ENCODE measurements around the gene KCNIP4.

Gene KCNIP4

DNA sequence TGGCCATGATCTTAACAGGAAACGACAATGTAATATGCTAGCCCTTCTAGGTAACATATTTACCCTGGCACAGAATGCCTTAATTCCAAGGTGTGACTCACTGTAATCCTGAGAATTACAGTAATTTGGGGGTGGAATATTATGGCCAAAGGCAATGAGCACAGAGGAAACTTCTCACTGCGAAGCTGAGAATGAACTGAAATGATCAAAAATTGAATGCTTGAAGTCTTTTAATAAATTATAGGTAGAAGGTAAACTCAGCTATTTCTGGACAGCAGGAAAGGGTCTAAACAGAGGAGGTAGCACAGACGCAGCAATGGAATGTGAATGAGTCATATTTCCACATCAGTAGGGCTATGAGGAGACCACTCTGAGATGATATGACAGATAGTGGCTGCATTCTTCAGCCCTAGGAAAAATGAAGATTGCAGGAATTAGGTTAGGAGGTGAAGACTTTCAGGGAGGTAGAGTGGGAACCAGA, 935.7 kb downstream of the KCNIP4 start:
- no peak overlapping the region for H3K4me3 ChIP-seq (ENCODE audit: control insufficient read depth, low read depth, low read length)
- DNase-seq (ENCODE audit: low read depth), result no peak
- no peak for TF ChIP-seq CTCF (IDR thresholded peaks at IDR 0.05; ENCODE audit: control insufficient read depth, insufficient read depth, low read depth, low read length, missing control alignments)

DNA sequence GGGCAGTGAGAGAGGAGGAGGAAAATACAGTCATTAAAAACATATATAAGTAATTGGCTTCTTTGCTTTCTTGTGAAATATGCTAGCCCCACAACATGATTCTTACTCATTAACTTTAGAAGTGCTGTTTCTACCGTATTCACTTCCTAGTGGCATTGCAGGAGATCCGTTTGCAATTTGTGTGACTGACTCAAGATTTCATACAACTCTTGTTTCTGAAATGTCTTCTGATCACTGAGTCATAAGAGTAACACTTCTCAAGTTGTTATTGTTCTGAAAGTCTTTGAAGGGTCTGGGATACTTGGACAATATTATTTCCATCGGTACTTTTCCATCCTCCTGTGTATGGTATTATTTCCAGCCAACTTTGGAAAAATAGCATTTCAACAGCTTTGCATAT, 937.5 kb downstream of the KCNIP4 start:
- no peak for TF ChIP-seq CTCF (IDR thresholded peaks at IDR 0.05; ENCODE audit: control insufficient read depth, insufficient read depth, low read depth, low read length, missing control alignments)
- no peak for DNase-seq (ENCODE audit: low read depth)
- H3K4me3 ChIP-seq (ENCODE audit: control insufficient read depth, low read depth, low read length), result no peak overlapping the region

GRCh38 chr4:21009956-21010355, 938.6 kb downstream of the KCNIP4 start:
- no peak for DNase-seq (ENCODE audit: low read depth)

GRCh38 chr4:21005647-21006046, 942.9 kb downstream of the KCNIP4 start:
- DNase-seq (ENCODE audit: low read depth), result no peak
- no peak overlapping the region for H3K4me3 ChIP-seq (ENCODE audit: control insufficient read depth, low read depth, low read length)
- no peak for TF ChIP-seq CTCF (IDR thresholded peaks at IDR 0.05; ENCODE audit: control insufficient read depth, insufficient read depth, low read depth, low read length, missing control alignments)

More at GRCh38 chr4:21009956-21010355, 938.6 kb downstream of the KCNIP4 start:
- no peak overlapping the region for H3K4me3 ChIP-seq (ENCODE audit: control insufficient read depth, low read depth, low read length)
- no peak for TF ChIP-seq CTCF (IDR thresholded peaks at IDR 0.05; ENCODE audit: control insufficient read depth, insufficient read depth, low read depth, low read length, missing control alignments)

- no peak for DNase-seq (ENCODE audit: low read depth)
- no peak for TF ChIP-seq CTCF (IDR thresholded peaks at IDR 0.05; ENCODE audit: control insufficient read depth, insufficient read depth, low read depth, low read length, missing control alignments)
- no peak overlapping the region for H3K4me3 ChIP-seq (ENCODE audit: control insufficient read depth, low read depth, low read length)
Observed at GRCh38 chr4:21002976-21003375, 945.6 kb downstream of the KCNIP4 start.

DNA sequence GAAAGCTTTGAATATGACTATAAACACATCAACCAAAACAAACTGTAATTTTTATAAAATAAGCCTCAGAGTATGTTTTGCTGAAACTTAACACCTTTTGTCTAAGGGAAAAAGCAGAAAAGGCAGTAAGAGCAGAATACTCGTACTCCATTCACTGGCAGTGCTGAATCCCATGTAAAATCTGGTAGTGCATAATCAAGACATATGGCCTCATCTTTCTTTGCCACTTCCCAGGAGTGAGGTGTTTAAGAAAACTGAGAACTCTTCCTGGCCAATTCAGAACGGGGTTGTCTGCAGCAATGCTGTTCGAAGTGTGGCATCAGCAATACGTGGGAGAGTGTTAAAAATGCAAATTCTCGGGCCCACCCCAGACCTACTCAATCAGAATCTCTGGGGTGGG, 946.3 kb downstream of the KCNIP4 start:
- no peak for TF ChIP-seq CTCF (IDR thresholded peaks at IDR 0.05; ENCODE audit: control insufficient read depth, insufficient read depth, low read depth, low read length, missing control alignments)

DNA sequence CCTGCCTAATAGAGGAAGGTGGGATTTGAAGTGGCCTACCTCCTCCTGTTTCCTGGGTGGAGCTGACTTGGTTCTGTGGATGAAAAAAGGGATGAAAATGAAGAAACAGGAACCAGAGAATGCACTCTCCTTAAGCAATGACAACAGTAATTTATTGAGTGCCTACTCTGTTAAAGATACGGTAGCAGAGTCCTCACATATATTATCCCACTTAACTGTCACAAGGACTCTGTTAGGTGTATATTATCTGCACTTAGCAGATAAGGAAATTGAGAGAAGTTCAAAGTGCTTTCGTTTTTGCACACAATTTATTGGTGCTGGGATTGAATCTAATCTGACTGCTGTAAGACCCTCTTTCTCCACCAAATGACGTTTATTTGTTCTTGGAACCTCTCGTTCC, 947.1 kb downstream of the KCNIP4 start:
- no peak for TF ChIP-seq CTCF (IDR thresholded peaks at IDR 0.05; ENCODE audit: control insufficient read depth, insufficient read depth, low read depth, low read length, missing control alignments)
- DNase-seq (ENCODE audit: low read depth), result no peak
- no peak overlapping the region for H3K4me3 ChIP-seq (ENCODE audit: control insufficient read depth, low read depth, low read length)

More for the DNA sequence above, 946.3 kb downstream of the KCNIP4 start:
- H3K4me3 ChIP-seq (ENCODE audit: control insufficient read depth, low read depth, low read length), result no peak overlapping the region
- no peak for DNase-seq (ENCODE audit: low read depth)

Data from AG09309 (cell line).